HG03575 (cell line): ENCODE results near the gene PLEKHA8.
"Not testable (repeated sequence)": the region's sequence is repeated elsewhere in the genome, so short reads cannot be mapped to it uniquely, and the experiment has no call there.

Source experiments
- ATAC-seq: cut with Tn5 transposase; IDR thresholded peaks from one replicate; pipeline ENCODE4 v1.9.1; 2021; ENCODE audit not compliant: unreplicated experiment, insufficient number of reproducible peaks, low FRiP score; ENCODE audit errors: extremely low read depth

Gene PLEKHA8

DNA sequence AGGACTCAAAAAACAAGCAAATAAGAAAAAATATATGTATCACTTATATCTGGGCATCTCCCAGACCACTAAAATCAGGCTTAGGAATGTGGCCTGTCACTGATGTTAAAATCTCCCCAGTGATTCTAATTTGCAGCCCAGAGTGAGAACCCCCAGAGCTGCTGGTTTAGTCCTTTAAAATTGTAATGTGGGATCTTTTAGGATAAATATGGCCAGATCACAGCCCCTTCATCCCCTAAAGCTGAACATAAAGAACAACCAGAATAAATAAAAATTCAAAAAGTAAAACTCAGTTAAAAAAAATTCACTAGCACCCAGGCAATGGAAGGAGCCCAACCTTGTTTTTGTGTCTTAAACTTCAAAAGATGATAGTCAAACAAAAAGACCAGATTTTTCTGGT, 60.1 kb downstream of the PLEKHA8 start:
- no peak for ATAC-seq

DNA sequence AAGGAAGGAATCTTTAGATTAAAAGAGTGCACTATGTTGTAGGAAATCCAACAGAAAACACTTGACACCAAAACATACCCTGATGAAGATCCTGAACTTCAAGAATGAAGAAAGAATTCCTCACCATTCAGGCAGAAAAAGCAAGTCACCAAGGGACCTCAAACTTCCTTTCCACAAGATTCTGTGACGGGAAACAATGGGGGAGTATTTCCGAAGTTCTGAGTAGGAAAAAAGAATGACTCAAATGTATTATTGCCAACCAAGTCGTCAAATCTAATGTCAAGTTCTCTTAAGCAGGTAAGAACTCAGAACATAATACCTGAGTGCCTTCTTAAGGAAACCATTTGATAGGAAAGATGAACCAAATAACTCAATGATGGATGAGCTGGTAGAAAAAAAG, 61.9 kb downstream of the PLEKHA8 start:
- no peak for ATAC-seq

DNA sequence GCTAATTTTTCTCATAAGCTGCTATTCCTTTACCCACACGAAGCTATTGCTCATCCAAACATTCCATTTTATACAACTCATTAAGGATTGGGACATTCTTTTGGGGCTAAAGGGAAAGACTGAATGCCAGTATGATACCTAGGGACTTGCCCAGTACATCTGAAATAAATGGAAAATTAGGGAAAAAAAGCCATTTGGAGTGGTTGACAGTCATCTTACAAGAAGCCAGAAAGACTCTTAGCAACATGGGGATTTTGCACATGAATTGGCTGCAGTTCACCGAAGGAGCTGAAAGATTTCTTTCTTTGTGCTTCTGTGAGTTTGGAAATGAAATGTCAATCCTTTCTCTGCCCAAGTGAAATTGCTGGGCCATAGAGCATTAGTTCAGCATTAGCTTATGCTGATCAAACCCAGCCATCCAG, 63.3 kb downstream of the PLEKHA8 start:
- no peak for ATAC-seq

DNA sequence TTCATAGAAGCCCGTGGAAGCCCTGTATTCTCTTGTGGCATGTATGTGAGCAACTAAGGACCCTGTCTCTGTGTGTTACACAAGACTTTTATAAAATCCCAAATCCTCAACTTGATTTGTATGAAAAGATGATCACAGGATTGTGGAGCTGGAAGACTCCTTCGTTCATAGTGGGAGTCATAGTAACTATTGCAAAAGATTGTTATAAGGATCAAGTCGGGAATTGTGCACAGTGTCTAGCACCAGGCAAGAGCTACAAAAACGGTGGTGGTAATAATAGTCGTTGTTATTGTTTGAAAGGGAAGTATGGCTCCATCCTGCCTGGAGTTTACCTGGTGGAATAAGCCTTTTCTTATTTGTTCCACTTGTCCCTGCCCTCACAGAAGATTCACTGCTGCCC, 63.8 kb downstream of the PLEKHA8 start:
- ATAC-seq: no peak

DNA sequence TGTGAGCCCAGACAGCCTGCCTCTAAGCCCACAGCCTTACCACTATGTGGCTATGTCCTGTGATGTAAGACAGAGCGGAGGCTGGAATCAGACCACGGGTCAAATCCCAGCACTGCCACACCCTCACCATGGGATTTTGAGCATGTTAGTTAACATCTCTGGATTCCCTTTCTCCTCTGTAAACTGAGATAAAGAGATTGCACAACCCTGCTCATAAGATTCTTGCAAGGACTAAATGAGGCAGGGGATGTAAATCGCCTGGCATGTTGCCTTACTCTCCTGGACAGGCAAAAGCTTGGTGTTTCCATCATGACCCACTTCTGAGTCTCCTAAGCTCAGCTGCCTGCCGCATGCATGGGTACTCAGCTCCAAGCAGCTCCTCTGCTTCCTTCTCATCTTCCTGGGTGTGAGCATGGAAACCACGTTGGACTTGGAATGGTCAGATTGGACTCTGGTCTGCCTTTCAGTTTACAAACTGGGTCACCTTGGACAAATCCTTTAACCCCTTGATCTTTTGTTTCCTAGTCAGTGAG, 65.3 kb downstream of the PLEKHA8 start:
- no peak for ATAC-seq

DNA sequence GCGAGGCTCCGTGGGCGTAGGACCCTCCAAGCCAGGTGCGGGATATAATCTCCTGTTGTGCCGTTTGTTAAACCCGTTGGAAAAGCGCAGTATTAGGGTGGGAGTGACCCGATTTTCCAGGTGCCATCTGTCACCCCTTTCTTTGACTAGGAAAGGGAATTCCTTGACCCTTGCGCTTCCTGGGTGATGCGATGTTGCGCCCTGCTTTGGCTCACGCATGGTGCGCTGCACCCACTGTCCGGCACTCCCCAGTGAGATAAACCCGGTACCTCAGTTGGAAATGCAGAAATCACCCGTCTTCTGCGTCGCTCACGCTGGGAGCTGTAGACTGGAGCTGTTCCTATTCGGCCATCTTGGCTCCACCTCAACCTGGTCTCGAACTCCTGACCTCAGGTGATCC, 70.4 kb downstream of the PLEKHA8 start:
- not testable (repeated sequence) for ATAC-seq

DNA sequence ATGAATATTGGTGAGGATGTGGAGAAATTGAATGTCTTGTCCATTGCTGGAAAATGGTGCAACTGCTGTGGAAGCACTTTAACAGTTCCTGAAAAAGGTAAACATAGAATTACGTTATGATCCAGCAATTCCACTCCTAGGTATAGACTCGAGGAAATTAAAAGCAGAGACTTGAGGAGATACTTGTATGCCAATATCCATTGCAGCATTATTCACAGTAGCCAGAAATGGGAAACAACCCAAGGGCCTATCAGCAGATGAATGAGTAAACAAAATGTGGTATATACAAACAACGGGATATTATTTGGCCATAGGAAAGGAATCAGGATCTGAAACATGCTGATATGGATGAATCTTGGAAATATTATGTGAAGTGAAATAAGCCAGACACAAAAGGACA, 74.1 kb downstream of the PLEKHA8 start:
- no peak for ATAC-seq

DNA sequence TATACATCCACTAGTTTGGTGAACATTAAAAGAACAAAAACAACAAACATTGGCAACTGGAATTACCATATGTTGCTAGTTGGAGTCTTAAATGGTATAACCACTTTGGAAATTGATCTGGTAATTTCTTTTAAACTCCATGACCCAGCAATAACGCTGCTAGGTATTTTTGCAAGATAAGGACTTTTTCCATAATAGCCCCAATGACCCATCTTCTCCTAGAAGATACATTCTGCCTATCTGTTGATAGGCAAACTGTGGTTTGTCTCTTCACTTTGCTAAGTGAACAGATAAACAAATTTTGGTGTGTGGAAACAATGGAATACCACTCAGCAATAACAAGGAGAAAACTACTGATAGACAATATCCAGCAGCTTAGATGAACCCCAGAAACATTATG, 75.9 kb downstream of the PLEKHA8 start:
- ATAC-seq: no peak

DNA sequence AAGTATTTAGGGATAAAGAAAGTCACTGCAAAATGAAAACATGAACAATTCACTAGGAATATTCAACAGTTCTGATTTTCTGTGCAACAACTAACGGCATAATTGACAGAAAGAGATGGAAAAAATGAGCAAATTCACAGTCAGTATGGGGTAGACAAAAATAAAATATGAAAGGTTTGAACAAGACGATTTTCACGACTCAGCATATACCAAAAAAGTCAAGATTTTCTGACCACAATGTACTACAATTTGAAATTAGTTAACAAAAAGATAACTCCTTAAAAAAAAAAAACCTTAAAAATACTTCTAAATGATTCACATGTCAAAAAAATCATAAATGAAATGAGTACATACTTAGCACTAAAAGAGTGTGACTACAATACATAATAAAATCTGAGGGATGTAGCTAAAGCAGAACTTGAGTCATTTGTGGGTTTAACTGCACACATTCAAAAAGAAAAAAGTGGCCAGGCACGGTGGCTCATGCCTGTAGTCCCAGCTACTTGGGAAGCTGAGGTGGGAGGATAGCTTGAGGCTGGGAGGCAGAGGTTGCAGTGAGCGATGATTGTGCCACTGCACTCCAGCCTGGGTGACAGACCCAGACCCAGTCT, 84.0 kb downstream of the PLEKHA8 start:
- ATAC-seq: no peak

DNA sequence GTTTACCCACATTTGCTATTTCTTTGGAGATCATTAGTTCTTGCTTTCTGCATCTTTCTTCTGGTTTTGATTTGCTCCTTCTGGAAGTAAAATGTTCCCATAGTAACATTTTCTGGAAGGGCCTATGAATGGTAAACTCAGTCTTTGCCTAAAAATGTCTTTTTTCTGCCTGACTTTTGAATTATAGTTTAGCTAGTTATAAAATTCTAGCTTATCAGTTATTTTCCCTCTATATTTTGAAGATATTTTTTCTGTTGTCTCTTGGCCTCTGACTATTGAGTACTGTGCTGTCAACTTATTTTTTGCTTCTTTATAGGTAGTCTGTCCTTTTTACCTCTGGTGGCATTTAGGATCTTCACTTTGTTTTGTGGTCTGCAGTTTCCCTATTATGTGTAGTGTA, 84.9 kb downstream of the PLEKHA8 start:
- ATAC-seq: no peak

DNA sequence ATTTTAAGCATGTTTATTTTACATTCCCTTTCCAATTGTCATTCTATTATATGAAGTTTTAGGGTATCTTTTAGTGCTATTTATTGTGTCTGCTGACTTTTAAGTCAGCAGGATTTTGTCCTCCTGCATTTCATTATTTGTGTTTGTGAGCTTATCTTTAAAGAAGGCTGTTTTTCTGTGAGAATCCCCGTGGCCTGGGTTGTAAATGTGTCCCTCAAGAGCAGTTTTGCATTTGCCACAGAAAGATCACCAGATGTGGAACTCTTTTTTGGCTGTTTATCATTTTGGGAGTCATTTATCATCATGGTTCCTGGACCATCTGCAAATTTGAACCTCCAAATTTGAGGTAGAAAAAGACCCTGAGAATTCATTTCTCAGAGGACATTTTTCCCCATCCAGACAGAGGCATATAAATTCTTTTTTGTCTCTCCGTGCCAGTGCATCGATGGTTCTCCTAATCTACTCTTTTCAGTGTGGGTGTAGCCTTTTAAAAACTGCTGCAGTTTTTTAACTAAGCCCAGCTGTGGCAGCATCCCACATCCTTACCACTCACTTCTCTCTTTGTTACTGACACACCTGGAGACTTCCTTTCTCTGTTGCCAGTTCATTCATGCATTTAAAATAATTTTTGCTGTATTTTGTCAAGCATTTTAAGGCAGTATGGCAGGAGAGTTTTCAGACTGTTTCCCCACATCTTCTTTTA, 86.5 kb downstream of the PLEKHA8 start:
- no peak for ATAC-seq

DNA sequence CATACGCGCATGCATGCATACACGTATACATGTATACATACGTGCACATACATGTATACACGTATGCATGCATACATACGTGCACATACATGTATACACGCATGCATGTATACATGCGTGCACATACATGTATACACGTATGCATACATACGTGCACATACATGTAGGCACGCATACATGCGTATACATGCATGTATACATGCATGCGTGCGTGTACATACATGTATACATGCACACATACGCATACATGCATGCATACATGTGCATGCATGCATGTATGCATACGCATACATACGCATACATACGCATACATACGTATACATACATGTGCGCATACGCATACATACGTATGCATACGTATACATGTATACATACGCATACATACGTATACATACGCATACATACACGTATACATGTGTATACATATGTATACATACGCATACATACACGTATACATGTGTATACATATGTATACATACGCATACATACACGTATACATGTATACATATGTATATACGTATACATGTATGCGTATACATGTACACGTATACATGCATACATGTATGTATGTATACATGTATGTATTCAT, 87.6 kb downstream of the PLEKHA8 start:
- no peak for ATAC-seq

DNA sequence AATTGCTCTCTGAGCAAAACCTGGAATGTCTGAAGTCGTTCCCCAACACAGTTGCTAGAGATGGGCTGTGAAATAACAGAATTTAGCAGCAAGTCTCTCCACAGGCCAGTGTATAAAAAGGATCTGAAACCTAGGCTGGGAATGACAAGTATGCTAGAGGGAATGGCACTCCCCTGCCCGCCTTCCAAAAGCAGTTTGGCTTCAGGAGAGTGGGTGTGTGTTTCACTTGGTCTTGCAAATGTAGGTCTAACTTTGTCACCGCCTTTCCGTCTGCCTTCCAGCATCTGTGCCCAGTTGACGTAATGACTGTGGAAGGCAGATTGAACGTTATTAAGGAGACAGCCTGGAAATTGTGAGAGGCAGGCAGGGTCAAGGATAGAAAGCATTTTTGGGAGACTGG, 88.6 kb downstream of the PLEKHA8 start:
- ATAC-seq: no peak

DNA sequence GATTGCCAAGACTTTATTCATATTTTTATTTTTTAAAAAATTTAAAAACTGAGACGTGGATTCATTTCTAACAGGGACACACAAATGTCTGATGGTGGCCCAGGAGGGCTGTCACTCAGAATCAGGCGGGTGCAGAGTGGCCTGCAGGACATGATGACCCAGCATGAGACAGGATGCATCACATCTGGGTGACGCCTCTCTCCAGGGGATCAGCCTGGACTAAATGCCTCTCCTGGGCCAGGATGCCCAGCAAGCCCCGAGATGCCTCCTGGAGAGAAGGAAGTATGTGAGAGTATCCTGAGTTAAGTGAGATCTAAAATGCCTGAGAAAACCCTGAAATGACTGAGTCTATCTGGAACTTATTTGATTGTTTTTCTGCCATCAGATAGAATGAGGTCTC, 89.7 kb downstream of the PLEKHA8 start:
- ATAC-seq: no peak

DNA sequence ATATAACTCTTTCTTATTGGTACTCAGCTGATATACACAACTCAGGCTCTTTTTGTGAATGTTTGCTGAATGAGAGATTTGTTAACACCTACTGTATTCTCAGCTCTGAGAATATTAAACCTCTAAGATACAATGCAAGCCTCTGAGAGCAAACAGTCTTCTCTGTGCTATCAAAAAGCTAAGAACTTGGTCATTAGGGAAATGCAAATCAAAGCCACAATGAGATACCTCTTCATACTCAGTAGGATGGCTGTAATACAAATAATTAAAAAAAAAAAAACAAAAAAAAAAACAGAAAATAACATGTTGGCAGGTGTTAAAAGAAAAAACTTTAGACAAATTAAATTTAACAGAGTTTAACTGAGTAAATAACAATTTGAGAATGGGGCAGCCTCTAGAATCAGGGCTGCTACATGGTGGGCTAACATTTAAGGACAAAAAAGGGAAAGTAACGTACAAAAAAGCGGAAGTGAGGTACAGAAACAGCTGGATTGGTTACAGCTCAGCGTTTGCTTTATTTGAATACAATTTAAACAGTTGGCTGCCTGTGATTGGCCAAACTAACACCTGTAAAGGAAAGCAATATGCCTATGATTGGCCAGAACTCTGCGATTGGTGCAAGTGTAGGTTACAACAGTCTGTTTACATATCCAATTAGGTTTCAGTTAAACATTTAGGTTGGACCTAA, 91.8 kb downstream of the PLEKHA8 start:
- no peak for ATAC-seq

DNA sequence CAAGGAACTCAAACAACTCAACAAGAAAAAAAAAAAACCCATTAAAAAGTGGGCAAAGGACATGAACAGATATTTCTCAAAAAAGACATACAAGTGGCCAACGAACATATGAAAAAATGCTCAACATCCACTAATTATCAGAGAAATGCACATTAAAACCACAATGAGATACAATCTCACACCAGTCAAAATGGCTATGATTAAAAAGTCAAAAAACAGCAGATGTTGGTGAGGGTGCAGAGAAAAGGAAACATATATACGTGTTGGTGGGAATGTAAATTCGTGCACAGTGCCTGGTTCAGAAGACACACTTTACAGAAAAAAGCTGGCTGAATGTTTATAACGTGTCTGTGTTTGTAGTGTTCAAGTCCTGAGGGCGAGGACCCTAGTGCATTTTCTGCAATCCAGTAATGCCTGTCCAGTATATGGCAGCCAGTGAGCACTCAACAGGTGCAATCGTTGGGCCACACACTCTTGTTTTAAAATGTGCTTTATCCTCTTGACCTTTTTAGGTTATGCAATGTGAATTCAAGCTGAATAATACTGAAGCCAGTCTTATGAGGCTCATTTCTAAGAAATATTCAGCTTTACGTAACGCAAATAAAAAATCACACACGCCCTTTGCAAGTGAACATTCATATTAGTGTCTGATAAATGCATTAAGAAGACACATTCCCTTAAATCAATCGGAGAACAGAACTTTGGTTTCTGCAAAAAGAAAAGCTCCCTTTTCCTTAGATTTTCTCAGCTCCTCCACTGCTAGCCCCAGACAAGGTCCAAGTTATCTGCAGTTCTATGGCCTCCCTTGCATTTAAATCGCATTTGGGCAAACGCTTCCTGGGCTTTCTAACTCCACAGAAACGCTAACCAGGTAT, 105.8 kb downstream of the PLEKHA8 start:
- ATAC-seq: no peak

DNA sequence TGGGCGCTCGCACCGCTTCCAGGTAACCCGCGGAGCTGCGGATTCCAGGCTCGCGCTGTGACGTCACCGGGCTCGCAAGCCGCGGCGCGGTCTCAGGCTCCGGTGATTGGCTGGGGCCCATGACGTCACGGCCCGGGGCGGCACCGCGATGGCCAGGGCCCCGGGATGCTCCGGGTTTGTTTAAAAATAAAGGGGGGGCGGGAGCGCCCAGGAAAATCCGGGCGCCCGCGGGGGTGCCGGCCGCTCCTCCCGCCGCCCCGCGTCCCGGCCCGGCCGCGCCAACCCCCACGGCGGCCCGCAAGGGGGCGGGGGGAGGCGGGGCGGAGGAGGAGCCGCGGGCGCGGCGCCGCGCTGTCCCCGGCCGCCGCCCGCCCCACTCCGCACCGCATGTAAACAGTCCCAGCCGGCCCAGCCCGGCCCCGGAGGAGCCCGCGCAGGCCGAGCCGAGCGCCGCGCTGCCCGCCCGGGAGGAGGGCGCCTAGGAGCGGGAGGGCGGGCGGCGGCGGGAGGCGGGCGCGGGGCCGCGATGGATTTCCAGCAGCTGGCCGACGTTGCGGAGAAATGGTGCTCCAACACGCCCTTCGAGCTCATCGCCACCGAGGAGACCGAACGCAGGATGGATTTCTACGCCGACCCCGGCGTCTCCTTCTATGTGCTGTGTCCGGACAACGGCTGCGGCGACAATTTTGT, 106.5 kb downstream of the PLEKHA8 start, which contains the start of gene MTURN:
Gene MTURN, plus strand, starts transcription at position 376 of the 690 bp plus-strand sequence. Its CDS starts 151 bp downstream, at position 527.
- no peak for ATAC-seq
